Measurements from ENCODE around the gene CABP4. TPM values are rescaled to one million over a fixed set of nuclear protein-coding genes. Genes with fewer than 3 reads are reported as not detected.

The CABP4 gene
- total RNA-seq, 1 donor from 2014 or later: 0.17 TPM

GRCh38 chr11:67492069-67492727 lies 37.0 kb downstream of the CABP4 start:
- peaks cover 5% of the 10 kb centered on the region for H3K36me3 ChIP-seq (ENCODE audit: control insufficient read depth, insufficient read depth, low read length)
- H3K27me3 ChIP-seq (ENCODE audit: control insufficient read depth, insufficient read depth, low read length): no peaks in the 10 kb centered on the region
- TF ChIP-seq CTCF (IDR thresholded peaks at IDR 0.05; ENCODE audit: insufficient read depth, low read length, poor library complexity, severe bottlenecking): no peak
- no peak overlapping the region for H3K4me3 ChIP-seq (ENCODE audit: low read depth, low read length)
- no peak for DNase-seq (ENCODE audit: low read depth)

GRCh38 chr11:67492801-67493547 lies 37.8 kb downstream of the CABP4 start:
- Histone ChIP-seq H3K36me3 (ENCODE audit: control insufficient read depth, insufficient read depth, low read length) (peaks cover 5% of the 10 kb centered on the region), H3K4me3 (ENCODE audit: low read depth, low read length) (no peak overlapping the region), H3K27me3 (ENCODE audit: control insufficient read depth, insufficient read depth, low read length) (no peaks in the 10 kb centered on the region)
- DNase-seq (ENCODE audit: low read depth): no peak
- TF ChIP-seq CTCF (IDR thresholded peaks at IDR 0.05; ENCODE audit: insufficient read depth, low read length, poor library complexity, severe bottlenecking): no peak

- Histone ChIP-seq H3K4me3 (ENCODE audit: low read depth, low read length) (no peak overlapping the region), H3K36me3 (ENCODE audit: control insufficient read depth, insufficient read depth, low read length) (peaks cover 5% of the 10 kb centered on the region), H3K27me3 (ENCODE audit: control insufficient read depth, insufficient read depth, low read length) (no peaks in the 10 kb centered on the region)
- DNase-seq (ENCODE audit: low read depth): no peak
- TF ChIP-seq CTCF (IDR thresholded peaks at IDR 0.05; ENCODE audit: insufficient read depth, low read length, poor library complexity, severe bottlenecking): no peak
Observed at GRCh38 chr11:67493548-67494370, 38.6 kb downstream of the CABP4 start.

- DNase-seq (ENCODE audit: low read depth): no peak
- Histone ChIP-seq H3K4me3 (ENCODE audit: low read depth, low read length) (no peak overlapping the region), H3K27me3 (ENCODE audit: control insufficient read depth, insufficient read depth, low read length) (no peaks in the 10 kb centered on the region), H3K36me3 (ENCODE audit: control insufficient read depth, insufficient read depth, low read length) (peaks cover 6% of the 10 kb centered on the region)
- no peak for TF ChIP-seq CTCF (IDR thresholded peaks at IDR 0.05; ENCODE audit: insufficient read depth, low read length, poor library complexity, severe bottlenecking)
Observed at GRCh38 chr11:67494371-67495233, 39.4 kb downstream of the CABP4 start.

- no peak for DNase-seq (ENCODE audit: low read depth)
- H3K4me3 ChIP-seq (ENCODE audit: low read depth, low read length): no peak overlapping the region
- H3K27me3 ChIP-seq (ENCODE audit: control insufficient read depth, insufficient read depth, low read length): no peaks in the 10 kb centered on the region
- peaks cover 8% of the 10 kb centered on the region for H3K36me3 ChIP-seq (ENCODE audit: control insufficient read depth, insufficient read depth, low read length)
- TF ChIP-seq CTCF (IDR thresholded peaks at IDR 0.05; ENCODE audit: insufficient read depth, low read length, poor library complexity, severe bottlenecking): no peak
Observed at GRCh38 chr11:67495234-67496005, 40.3 kb downstream of the CABP4 start.

Measured in kidney epithelial cell (primary cell).